CD4-positive, alpha-beta T cell treated with Interleukin-15 for 1 hour (primary cell): ENCODE data around the gene CCDC194.

ENCODE experiments used
- DNase-seq: peaks from one replicate; pipeline ENCODE4 v3.0.0-alpha.2; 2020

The CCDC194 gene

GRCh38 chr19:17393914-17394313, at the start of gene CCDC194:
Gene CCDC194 (minus strand): TSS chr19:17394196. CDS start chr19:17394158, 38 bp downstream.
- no peak for DNase-seq

GRCh38 chr19:17441241-17442021, 47.4 kb upstream of the CCDC194 start:
- no peak for DNase-seq

- DNase-seq = no peak
These were observed 42.9 kb upstream of the CCDC194 start for GRCh38 chr19:17436874-17437267.

GRCh38 chr19:17436094-17436873, 42.3 kb upstream of the CCDC194 start:
- DNase-seq = no peak

GRCh38 chr19:17435218-17435617, 41.2 kb upstream of the CCDC194 start:
- DNase-seq = no peak

GRCh38 chr19:17431417-17431816, 37.4 kb upstream of the CCDC194 start:
- no peak for DNase-seq

GRCh38 chr19:17429641-17430113, 35.7 kb upstream of the CCDC194 start:
- no peak for DNase-seq

- DNase-seq = no peak
These were observed 30.9 kb upstream of the CCDC194 start for GRCh38 chr19:17424743-17425365.

GRCh38 chr19:17423429-17424208, 29.6 kb upstream of the CCDC194 start:
- no peak for DNase-seq

- DNase-seq = no peak
These were observed 27.9 kb upstream of the CCDC194 start for GRCh38 chr19:17421942-17422341.

- peak; percentile 22 for DNase-seq
These were observed 26.5 kb upstream of the CCDC194 start for GRCh38 chr19:17420475-17420924.

- DNase-seq = peak; percentile 98
These were observed 25.9 kb upstream of the CCDC194 start, which contains the start of gene MVB12A for GRCh38 chr19:17419621-17420474. Gene MVB12A (plus strand): TSS chr19:17420047. CDS start chr19:17420136, 89 bp downstream.

GRCh38 chr19:17419154-17419620, 25.2 kb upstream of the CCDC194 start:
- no peak for DNase-seq

GRCh38 chr19:17418710-17419109, 24.7 kb upstream of the CCDC194 start:
- no peak for DNase-seq

- DNase-seq = no peak
These were observed 21.1 kb upstream of the CCDC194 start for GRCh38 chr19:17415121-17415520.

GRCh38 chr19:17414097-17414496, 20.1 kb upstream of the CCDC194 start:
- no peak for DNase-seq

- DNase-seq = no peak
These were observed 17.8 kb upstream of the CCDC194 start for GRCh38 chr19:17411801-17412200.

GRCh38 chr19:17409990-17410389, 16.0 kb upstream of the CCDC194 start:
- DNase-seq = no peak

GRCh38 chr19:17406887-17407196, 12.8 kb upstream of the CCDC194 start:
- no peak for DNase-seq

- peak; percentile 41 for DNase-seq
These were observed 12.3 kb upstream of the CCDC194 start for GRCh38 chr19:17406046-17406886.
